Measurements from ENCODE around the gene HES5.

HES5 gene

GRCh38 chr1:2516946-2517345 is 13.1 kb downstream of the HES5 start:
- no peak for DNase-seq
- no peak for TF ChIP-seq CTCF (IDR thresholded peaks at IDR 0.05; ENCODE audit: low read depth, low read length)
- peaks cover 92% of the 10 kb centered on the region for H3K36me3 ChIP-seq
- no peaks in the 10 kb centered on the region for H3K9me3 ChIP-seq (ENCODE audit: severe bottlenecking)
- no peak overlapping the region for H3K27ac ChIP-seq
- no peaks in the 10 kb centered on the region for H3K27me3 ChIP-seq (ENCODE audit: insufficient read depth, low read depth, severe bottlenecking)
- H3K4me3 ChIP-seq (ENCODE audit: low read depth, low read length): no peak overlapping the region

- Histone ChIP-seq H3K27me3 (ENCODE audit: insufficient read depth, low read depth, severe bottlenecking) (no peaks in the 10 kb centered on the region), H3K4me3 (ENCODE audit: low read depth, low read length) (no peak overlapping the region), H3K27ac (no peak overlapping the region), H3K9me3 (ENCODE audit: severe bottlenecking) (no peaks in the 10 kb centered on the region), H3K36me3 (peaks cover 92% of the 10 kb centered on the region)
- no peak for TF ChIP-seq CTCF (IDR thresholded peaks at IDR 0.05; ENCODE audit: low read depth, low read length)
- DNase-seq: no peak
Observed at GRCh38 chr1:2516124-2516523, 13.9 kb downstream of the HES5 start.

GRCh38 chr1:2515763-2516080 is 14.3 kb downstream of the HES5 start:
- Histone ChIP-seq H3K4me3 (ENCODE audit: low read depth, low read length) (no peak overlapping the region), H3K36me3 (peaks cover 92% of the 10 kb centered on the region), H3K9me3 (ENCODE audit: severe bottlenecking) (no peaks in the 10 kb centered on the region), H3K27ac (no peak overlapping the region), H3K27me3 (ENCODE audit: insufficient read depth, low read depth, severe bottlenecking) (no peaks in the 10 kb centered on the region)
- no peak for DNase-seq
- TF ChIP-seq CTCF (IDR thresholded peaks at IDR 0.05; ENCODE audit: low read depth, low read length): no peak

- H3K36me3 ChIP-seq: peaks cover 94% of the 10 kb centered on the region
- peak; percentile 44 for TF ChIP-seq CTCF (IDR thresholded peaks at IDR 0.05; ENCODE audit: low read depth, low read length)
Observed at GRCh38 chr1:2514863-2515762, 14.9 kb downstream of the HES5 start.

GRCh38 chr1:2513939-2514652 is 16.0 kb downstream of the HES5 start:
- Histone ChIP-seq H3K9me3 (ENCODE audit: severe bottlenecking) (no peaks in the 10 kb centered on the region), H3K36me3 (peaks cover 96% of the 10 kb centered on the region), H3K4me3 (ENCODE audit: low read depth, low read length) (no peak overlapping the region), H3K27ac (no peak overlapping the region), H3K27me3 (ENCODE audit: insufficient read depth, low read depth, severe bottlenecking) (no peaks in the 10 kb centered on the region)
- no peak for DNase-seq
- TF ChIP-seq CTCF (IDR thresholded peaks at IDR 0.05; ENCODE audit: low read depth, low read length): no peak

More at GRCh38 chr1:2514863-2515762, 14.9 kb downstream of the HES5 start:
- Histone ChIP-seq H3K27me3 (ENCODE audit: insufficient read depth, low read depth, severe bottlenecking) (no peaks in the 10 kb centered on the region), H3K4me3 (ENCODE audit: low read depth, low read length) (no peak overlapping the region), H3K9me3 (ENCODE audit: severe bottlenecking) (no peaks in the 10 kb centered on the region), H3K27ac (no peak overlapping the region)
- DNase-seq: no peak

Measured in WERI-Rb-1 (cell line).